HG03066 (cell line): ENCODE results near the gene PTPRR.

Experiments used
- ATAC-seq: cut with Tn5 transposase; IDR thresholded peaks from one replicate; pipeline ENCODE4 v1.9.1; 2021; ENCODE audit warnings: low read depth; ENCODE audit not compliant: unreplicated experiment

The PTPRR gene

GRCh38 chr12:70806043-70806442 is 114.5 kb downstream of the PTPRR start:
- no peak for ATAC-seq

GRCh38 chr12:70798016-70798783 is 122.3 kb downstream of the PTPRR start:
- no peak for ATAC-seq

DNA sequence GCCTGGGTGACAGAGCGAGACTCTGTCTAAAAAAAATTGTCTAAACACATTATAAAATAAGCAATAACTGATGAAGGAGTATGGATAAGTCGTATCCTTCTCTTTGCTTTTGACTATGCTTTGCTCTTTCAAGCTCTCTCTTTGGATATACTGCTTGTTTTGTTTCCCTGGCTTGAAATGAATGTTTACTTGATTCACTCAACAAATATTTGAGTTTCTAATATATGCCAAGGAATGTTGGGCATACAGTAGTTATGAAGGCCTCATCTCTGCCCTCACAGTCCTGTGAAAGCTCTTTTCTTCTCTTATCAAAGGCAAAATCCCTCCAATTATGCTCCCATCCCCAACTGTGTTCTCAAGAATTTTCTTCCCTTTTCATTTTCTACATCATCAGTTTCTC is 123.5 kb downstream of the PTPRR start:
- ATAC-seq = no peak

DNA sequence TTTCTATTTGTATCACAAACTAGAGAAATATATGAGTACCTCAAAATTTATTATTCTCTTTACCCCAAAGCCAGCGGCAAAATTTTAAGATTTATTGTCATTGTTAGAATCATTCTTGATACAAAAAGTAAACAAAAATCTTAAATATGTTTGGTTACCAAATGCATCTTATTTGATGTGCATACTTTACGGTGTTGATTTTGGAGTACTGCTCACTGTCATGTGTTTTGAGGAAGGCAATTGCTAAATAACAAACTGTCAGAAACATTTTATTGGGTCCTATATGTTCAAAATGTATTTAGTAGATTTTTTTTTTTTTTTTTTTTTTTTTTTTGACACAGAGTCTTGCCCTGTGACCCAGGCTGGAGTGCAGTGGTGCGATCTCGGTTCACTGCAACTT is 124.9 kb downstream of the PTPRR start:
- no peak for ATAC-seq

- ATAC-seq = no peak
Observed at GRCh38 chr12:70794131-70794530, 126.4 kb downstream of the PTPRR start.

DNA sequence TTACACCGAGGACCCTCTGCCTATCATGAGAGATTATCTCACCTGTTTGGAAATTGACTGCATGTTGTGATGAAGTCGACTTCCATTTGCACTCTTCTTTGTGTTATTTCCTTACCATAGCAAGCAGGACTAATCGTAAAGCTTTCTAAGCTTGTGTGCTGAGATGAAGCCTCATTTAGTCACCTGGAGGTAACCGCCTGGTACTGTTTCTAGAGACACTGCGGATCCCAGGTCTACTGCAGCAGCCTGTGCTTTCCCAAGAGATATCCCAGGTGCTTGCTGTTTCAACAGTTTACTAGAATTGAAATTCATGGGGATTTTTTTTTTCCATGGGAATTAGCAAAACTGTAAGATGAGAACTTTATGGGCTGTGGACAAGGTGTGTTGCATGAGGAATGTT is 131.8 kb downstream of the PTPRR start:
- ATAC-seq = no peak

- no peak for ATAC-seq
Observed at GRCh38 chr12:70787612-70788011, 132.9 kb downstream of the PTPRR start.

DNA sequence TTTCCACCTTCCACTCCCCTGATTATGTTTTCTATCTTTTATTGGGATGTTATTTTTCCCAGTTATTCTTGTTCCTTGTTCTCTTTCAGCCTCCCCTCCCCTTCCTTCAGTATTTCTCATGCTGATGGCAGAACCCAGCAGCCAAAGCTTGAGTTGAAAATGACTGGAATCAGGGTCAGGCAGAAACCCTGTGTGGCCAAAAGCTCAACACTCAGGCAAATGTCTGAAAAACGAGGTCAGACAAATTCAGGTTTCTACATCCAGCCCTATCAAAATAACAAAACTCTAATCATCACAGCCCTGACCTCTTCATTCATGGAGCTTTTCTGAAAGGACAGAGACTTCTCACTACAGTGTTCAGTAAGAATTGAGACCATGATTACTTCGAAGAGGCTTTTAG is 134.6 kb downstream of the PTPRR start:
- no peak for ATAC-seq

- ATAC-seq = no peak
Observed at GRCh38 chr12:70784042-70784668, 136.4 kb downstream of the PTPRR start.

GRCh38 chr12:70783455-70783854 is 137.1 kb downstream of the PTPRR start:
- no peak for ATAC-seq

DNA sequence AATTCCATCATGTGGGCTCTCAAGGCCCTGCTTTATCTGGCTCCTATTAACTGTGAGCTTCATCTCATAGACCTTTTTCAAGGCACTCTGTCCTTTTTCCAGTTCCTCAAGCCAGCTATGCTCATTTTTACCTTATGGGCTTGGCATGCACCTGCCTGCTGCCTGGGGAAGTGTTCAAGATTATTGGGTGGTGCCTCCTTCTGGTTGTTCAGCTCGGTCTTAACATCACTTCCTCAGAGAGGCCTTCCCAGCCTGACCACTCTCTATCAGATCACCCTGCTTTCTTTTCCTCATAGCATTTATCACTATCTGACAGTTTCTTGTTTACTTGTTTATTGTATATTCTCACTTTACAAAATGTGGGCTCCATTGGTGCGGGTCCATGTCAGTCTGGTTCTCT is 141.3 kb downstream of the PTPRR start:
- ATAC-seq = no peak

GRCh38 chr12:70774055-70774454 is 146.5 kb downstream of the PTPRR start:
- no peak for ATAC-seq

GRCh38 chr12:70772836-70773235 is 147.7 kb downstream of the PTPRR start:
- ATAC-seq = no peak

- ATAC-seq = no peak
Observed at GRCh38 chr12:70771581-70771980, 149.0 kb downstream of the PTPRR start.

DNA sequence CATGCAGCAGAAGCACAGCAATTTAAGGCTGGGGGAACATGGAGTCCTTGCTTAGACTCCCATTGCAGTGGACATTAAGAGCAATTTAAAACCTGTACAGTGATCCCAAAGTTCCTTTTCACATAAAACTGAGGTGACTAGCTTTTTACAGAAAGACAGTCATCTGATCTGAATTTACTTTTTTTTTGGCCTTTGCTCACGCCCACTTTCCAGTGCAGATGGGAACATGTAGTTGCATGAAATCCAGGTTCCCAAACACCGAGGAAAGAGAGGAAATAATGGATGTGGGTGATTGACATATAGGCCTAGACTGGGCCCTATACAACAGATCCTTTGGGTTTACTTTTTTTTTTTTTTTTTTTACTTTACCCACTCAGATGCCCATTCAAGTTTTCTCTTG is 156.9 kb downstream of the PTPRR start:
- no peak for ATAC-seq

DNA sequence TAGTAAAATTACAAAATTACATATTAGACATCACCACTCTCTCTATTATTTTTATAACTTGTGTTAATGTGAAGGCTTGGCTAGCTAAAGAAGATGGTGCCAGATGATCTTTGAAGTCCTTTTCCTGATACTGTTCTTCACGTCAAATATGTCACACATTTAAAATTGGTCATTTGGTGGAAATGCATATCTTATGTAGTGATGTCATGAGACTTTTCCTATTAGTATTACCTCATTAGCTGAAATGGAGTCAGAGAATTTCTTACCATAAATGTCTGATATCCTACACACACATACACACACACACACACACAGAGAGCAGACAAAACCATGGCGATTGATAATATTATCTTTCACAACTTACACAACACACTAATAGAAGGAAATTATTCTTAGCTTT is 158.5 kb downstream of the PTPRR start:
- ATAC-seq = no peak

- no peak for ATAC-seq
Observed at GRCh38 chr12:70759161-70759918, 161.2 kb downstream of the PTPRR start.

DNA sequence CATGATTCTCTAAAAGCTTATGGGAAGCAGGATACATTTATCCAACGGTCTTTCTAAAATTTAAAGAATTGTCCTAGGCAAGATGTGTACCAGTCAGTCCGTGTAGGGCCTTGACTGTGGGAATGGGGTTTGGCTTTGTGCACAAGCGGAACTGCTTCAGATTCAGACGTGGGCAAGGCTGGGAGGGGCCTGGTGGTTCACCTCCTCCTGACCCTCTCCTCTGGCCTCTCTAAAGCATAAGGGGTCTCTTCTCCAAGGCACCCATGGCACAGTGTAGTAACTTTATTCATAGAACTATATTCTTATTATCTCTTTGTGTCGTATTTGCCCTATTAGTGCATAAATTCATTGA is 162.1 kb downstream of the PTPRR start:
- ATAC-seq = no peak

DNA sequence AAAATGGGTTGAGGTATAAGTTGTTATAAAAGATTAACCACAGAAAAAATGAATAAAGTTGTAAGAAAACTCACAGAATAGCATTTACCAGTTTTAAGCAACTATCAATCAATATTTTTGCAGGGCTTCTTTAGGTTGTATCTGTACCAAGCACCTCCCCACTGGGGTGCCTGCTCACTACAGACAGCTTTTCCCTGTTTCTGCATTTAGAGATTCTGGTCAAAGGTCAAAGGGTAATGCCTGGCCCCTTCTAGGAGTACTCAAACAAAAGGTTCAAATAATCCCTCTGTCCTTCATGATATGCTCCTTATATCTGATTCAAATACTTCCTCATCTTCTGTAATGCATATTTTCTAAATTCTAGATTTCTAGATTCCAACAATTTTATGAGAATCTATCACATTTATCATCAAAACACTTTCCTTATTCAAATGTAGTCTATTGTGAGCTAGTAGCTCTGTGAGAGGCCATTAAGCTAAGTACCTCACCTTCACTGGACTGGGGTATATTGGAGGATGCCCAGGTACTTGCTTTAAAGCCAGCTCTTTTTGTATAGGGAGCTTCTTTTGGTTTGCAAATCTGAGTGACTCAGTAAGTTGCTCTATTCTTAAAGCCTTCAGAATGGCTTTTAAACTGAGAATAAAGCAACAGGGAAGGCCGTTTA is 162.6 kb downstream of the PTPRR start:
- ATAC-seq = no peak

DNA sequence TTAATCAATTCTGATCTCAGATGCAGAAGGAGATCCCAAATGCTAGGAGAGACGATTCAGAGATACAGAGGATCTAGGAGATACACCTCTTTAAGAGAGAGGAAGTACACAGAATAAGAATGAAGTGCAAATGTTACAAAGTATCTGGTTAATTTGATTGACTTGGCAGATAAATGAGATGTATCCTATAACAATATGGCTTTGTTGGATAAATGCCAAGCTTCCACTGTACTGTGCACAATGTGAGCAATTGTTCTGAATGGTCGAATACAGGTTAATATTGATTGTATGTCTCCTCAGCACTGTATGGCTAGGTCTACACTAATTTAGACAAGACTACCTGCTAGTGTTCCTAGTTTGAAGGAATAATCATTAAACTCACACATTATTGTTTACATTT is 163.7 kb downstream of the PTPRR start:
- ATAC-seq = no peak

DNA sequence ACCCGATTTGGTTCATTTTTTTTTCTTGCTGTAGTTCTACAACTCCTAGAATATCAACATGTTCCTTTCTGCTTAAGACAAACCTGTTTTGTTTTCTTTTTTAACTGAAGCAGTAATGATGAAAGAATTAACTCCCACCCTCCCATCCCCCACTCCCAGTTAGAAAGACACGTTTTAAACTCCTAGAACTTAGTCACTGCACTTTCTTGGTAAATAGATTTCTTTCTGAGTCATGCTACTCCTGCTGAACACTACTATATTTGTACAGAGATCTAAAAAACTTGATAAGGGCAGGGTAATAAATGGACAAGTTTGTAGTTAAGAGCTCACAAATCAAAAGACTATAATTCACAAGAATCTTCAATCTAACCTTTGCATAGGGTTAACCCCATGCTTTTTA is 164.4 kb downstream of the PTPRR start:
- ATAC-seq = no peak
